Bladder microvascular endothelial cell (primary cell): Measurements from ENCODE around the gene ENTPD7. TPM values are rescaled to one million over a fixed set of nuclear protein-coding genes. Genes with fewer than 3 reads are reported as not detected.

Experiments
- total RNA-seq: library from RNA; depleted of rRNA; stranded (reverse); fragments of >200 nt; gene quantifications from 2 replicates; pipeline ENCODE4 v1.2.3, GENCODE V29; 2014

ENTPD7 gene
- 8.6 and 21.1 TPM in 2 replicates for total RNA-seq

GRCh38 chr10:99659031-99659867 lies at the start of gene ENTPD7:
Gene ENTPD7 (plus strand): TSS chr10:99659509. CDS start chr10:99659957, 448 bp downstream.

GRCh38 chr10:99619851-99620710 lies 39.2 kb upstream of the ENTPD7 start, which contains the start of gene SLC25A28:
Gene SLC25A28 (minus strand): TSS chr10:99620439. CDS start chr10:99620335, 104 bp downstream.

GRCh38 chr10:99732033-99732842 lies 72.9 kb downstream of the ENTPD7 start, which contains the start of the genes COX15 and CUTC:
Gene COX15 (minus strand): TSS chr10:99732127. CDS start chr10:99732049, 78 bp downstream.
Gene CUTC (plus strand): TSS chr10:99732234. CDS start chr10:99732349, 115 bp downstream.

Other genes with a start within 250 kb of the ENTPD7 start
- 19.5 and 20.4 TPM in 2 replicates for gene GOT1, start 228.9 kb upstream of the ENTPD7 start, total RNA-seq
- under 0.01 TPM in 1 of 2 replicates, not detected in the other for gene NKX2-3, start 126.6 kb upstream of the ENTPD7 start, total RNA-seq
- gene SLC25A28, start 39.1 kb upstream of the ENTPD7 start, total RNA-seq: 11.8 and 17.1 TPM in 2 replicates
- gene COX15, start 72.6 kb downstream of the ENTPD7 start, total RNA-seq: 26.9 and 37.9 TPM in 2 replicates
- 14.4 and 21.4 TPM in 2 replicates for gene CUTC, start 72.7 kb downstream of the ENTPD7 start, total RNA-seq
- gene ABCC2, start 123.1 kb downstream of the ENTPD7 start, total RNA-seq: 0.38 and 0.65 TPM in 2 replicates